Lung (tissue), 12 donors: Measurements from ENCODE around the gene PCYT2. TPM values are rescaled to one million over a fixed set of nuclear protein-coding genes. Genes with fewer than 3 reads are reported as not detected.

ENCODE experiments used
- ATAC-seq: fragments of 200-7000 bp; cut with Tn5 transposase; one replicate; pipeline ENCODE4 v1.9.1; 2020; ENCODE audit warnings: moderate number of reproducible peaks; ENCODE audit not compliant: insufficient read depth, low FRiP score
- DNase-seq, 3 donors: peaks; one replicate each; pipeline ENCODE4 v3.0.0-alpha.2; 2013 to 2017
- H3K27ac ChIP-seq, 2 donors: one replicate each; pipeline ENCODE4 v1.5.1; 2013; ENCODE audit warnings: mild to moderate bottlenecking in 2 of 2, moderate library complexity in 2 of 2, control low read depth in 1 of 2, inconsistent platforms in 1 of 2, low read depth in 1 of 2, low read length in 1 of 2
- H3K27me3 ChIP-seq, 3 donors: one replicate each; pipeline ENCODE4 v1.5.1; 2013; ENCODE audit warnings: low read length in 2 of 3; ENCODE audit not compliant: control insufficient read depth in 3 of 3, insufficient read depth in 3 of 3
- H3K36me3 ChIP-seq, 4 donors: one replicate each; pipeline ENCODE4 v1.5.1; 2013; ENCODE audit warnings: low read length in 4 of 4, mild to moderate bottlenecking in 1 of 4, moderate library complexity in 1 of 4; ENCODE audit not compliant: control insufficient read depth in 4 of 4, insufficient read depth in 4 of 4
- H3K4me1 ChIP-seq, 5 donors: one replicate each; pipeline ENCODE4 v1.5.1; 2013; ENCODE audit warnings: low read length in 5 of 5, mild to moderate bottlenecking in 2 of 5, moderate library complexity in 1 of 5; ENCODE audit not compliant: control insufficient read depth in 5 of 5, insufficient read depth in 5 of 5
- H3K4me3 ChIP-seq: one replicate; pipeline ENCODE4 v1.5.1; 2013; ENCODE audit warnings: mild to moderate bottlenecking, control low read depth, moderate library complexity
- H3K9ac ChIP-seq, 2 donors: one replicate each; pipeline ENCODE4 v1.5.1; 2013; ENCODE audit warnings: low read length in 2 of 2, control low read depth in 1 of 2; ENCODE audit not compliant: insufficient read depth in 1 of 2
- H3K9me3 ChIP-seq, 4 donors: one replicate each; pipeline ENCODE4 v1.5.1; 2013; ENCODE audit warnings: low read length in 3 of 4, mild to moderate bottlenecking in 1 of 4, moderate library complexity in 1 of 4; ENCODE audit not compliant: control insufficient read depth in 4 of 4, insufficient read depth in 3 of 4
- WGBS, 2 donors: extraction: QIAGEN DNeasy Blood & Tissue Kit; methylation state at CpG; one replicate each; pipeline ENCODE4 v1.1.7; 2013; 5-methylcytosine and 5-hydroxymethylcytosine counted together
- polyA plus RNA-seq, 2 donors: library from polyadenylated mRNA; stranded (reverse); fragments of 200-250 nt; gene quantifications; one replicate each; pipeline ENCODE4 v1.2.1, GENCODE V29; 2013
- total RNA-seq, 2 donors: library from RNA; depleted of rRNA in 1 of 2; stranded (reverse); fragments of >200 nt in 1 of 2; gene quantifications; one replicate each; pipeline ENCODE4 v1.2.1, GENCODE V29; 2014 to 2021
- TF ChIP-seq, protein P1 (sequence below): IDR thresholded peaks from 2 replicates; pipeline ENCODE4 v1.5.1; 2012; ENCODE audit warnings: mild to moderate bottlenecking; ENCODE audit errors: control extremely low read depth, extremely low read depth
- donor health status: control.
- donor health status: control.
- donor health status: Bipolar disorder and iron deficiency.
- donor health status: healthy.
- donor health status: DM: yes; HTN: yes; CAD: no.

PCYT2 gene
- total and polyA plus RNA-seq, 4 donors = 23.0 to 91.6 (median 67.5) TPM

DNA sequence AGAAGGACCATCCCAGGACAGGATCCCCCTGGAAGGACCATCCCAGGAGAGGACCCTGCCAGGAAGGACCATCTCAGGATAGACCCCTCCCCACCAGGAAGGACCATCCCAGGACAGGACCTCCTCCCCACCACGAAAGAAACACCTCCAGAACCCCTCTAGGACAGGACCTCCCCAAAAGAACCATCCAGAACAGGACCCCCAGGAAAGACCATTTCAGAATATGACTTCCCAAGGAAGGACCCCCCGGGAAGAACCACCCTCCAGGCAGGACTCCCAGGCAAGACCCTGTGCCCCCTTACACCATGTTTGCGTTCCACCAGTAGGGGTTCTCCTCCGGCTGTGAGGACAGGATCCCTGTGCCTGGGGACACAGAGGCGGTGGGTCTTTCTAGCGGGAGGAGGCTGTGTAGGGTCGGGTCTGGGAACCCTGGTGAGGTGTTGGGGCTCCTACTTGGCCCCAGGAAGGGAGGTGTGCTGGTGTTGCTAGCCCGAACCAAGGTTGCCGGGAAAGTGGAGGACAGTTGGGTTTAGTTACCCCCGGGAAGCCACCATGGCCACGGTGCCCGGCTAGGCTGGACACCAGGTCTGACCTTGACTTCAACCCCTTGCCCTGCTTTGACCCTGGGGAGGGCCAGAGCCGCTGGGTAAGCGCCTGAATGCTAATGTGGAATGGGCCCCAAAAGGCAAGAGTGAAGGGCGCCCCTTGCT, 47.6 kb upstream of the PCYT2 start:
- ATAC-seq (no peak), DNase-seq (no peak)
- H3K36me3 ChIP-seq = no peaks in the 10 kb centered on the region
- H3K4me3 ChIP-seq = no peak overlapping the region
- no peaks in the 10 kb centered on the region for H3K9me3 ChIP-seq
- 64 to 68% methylated on average over 15 of the region's 15 CpGs for WGBS, 2 donors
- H3K27ac ChIP-seq = no peak overlapping the region
- H3K4me1 ChIP-seq = peaks cover 0 to 8% (median 4%) of the 10 kb centered on the region in 5 donors
- H3K9ac ChIP-seq = no peak overlapping the region
- H3K27me3 ChIP-seq = peaks cover 0 to 19% (median 7%) of the 10 kb centered on the region in 3 donors
- TF ChIP-seq, protein P1, sequence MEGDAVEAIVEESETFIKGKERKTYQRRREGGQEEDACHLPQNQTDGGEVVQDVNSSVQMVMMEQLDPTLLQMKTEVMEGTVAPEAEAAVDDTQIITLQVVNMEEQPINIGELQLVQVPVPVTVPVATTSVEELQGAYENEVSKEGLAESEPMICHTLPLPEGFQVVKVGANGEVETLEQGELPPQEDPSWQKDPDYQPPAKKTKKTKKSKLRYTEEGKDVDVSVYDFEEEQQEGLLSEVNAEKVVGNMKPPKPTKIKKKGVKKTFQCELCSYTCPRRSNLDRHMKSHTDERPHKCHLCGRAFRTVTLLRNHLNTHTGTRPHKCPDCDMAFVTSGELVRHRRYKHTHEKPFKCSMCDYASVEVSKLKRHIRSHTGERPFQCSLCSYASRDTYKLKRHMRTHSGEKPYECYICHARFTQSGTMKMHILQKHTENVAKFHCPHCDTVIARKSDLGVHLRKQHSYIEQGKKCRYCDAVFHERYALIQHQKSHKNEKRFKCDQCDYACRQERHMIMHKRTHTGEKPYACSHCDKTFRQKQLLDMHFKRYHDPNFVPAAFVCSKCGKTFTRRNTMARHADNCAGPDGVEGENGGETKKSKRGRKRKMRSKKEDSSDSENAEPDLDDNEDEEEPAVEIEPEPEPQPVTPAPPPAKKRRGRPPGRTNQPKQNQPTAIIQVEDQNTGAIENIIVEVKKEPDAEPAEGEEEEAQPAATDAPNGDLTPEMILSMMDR = no peak

DNA sequence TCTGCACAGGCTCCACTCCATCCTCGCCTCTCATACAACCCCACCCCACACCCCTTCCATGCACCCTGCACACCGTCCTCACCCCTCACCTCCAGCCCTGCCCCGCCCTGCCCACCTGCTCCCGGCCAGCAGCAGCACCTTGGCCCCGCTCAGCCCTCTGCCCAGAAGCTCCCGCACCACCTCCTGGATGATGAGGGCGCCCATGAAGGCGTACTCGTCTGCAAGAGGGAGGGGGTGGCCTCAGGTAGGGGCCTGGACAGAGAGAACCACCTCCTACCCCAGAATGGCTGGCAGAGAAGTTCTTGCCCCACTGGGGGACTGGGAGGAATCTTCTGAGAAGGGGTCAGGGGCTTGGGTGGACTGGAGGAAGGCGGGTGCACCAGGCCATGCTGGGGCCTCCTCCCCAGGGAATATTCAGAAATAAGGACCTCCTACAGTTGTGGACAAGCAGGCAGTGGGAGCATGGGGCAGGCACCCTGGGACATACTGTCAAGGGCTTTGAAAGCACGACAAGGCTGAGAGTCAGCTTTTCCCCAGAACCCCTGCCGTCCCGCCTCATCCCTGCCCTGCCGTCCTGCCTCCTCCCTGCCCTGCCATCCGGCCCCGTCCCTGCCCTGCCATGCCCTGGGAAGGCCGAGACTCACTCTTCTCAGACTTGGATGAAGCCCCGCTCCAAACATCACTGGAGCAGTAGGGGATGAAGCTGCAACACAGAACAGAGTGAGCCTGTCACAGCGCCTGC, 46.7 kb upstream of the PCYT2 start:
- no peak for DNase-seq
- 86 to 95% methylated on average over 18 to 19 of the region's 19 CpGs for WGBS, 2 donors
- H3K27ac ChIP-seq = no peak overlapping the region
- no peak for ATAC-seq
- no peaks in the 10 kb centered on the region for H3K36me3 ChIP-seq
- H3K9me3 ChIP-seq = no peaks in the 10 kb centered on the region
- no peak overlapping the region for H3K9ac ChIP-seq
- H3K4me1 ChIP-seq = peaks cover 0 to 6% (median 4%) of the 10 kb centered on the region in 5 donors
- H3K4me3 ChIP-seq = no peak overlapping the region
- peaks cover 0 to 11% (median 7%) of the 10 kb centered on the region in 3 donors for H3K27me3 ChIP-seq
- TF ChIP-seq, protein P1 = no peak

DNA sequence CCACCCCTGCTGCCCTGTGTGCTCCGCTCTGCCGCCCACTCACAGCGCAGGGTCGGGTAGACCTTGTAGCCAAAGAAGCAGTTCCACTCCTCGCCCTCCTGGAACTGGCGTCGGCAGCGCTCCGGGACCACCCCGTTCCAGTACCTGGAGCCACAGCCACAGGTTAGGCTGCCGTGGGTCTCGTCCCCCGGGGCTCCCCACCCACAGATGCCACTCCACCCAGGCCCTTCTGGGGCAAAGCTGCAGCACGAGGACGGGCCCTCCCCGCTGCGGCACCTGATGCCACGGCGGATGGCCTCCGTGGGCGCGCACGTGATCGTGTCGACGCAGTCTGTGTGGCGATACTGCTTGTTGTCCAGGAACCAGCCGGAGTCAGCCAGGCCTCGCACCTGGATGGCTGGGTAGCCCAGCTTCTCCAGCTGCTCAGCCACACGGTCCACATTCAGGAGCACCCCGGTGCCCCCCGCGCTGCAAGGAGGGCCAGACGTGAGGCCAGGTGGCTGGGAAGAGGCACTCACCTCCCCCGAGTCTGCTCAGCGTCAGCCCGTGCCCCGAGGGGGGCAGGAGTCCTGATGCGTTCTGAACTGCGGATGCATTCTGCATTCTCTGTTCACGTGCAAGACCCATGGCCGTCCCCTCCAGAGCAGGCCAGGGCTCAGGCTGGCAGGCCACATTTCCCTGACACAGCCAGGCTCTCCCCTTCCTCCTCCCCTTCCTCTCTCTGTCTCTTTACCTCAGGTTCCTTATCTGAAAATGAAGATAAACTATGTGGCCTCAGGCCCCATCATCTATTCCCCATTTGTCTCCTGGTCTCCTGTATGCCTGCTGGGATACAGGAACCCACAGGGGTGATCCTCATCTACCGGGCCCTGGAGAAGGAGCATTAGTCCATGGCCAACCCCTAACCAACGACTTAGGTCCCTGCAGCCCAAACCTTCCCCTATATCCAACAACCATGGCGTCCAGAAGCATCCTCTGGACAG, 45.7 kb upstream of the PCYT2 start:
- H3K9ac ChIP-seq = no peak overlapping the region
- H3K9me3 ChIP-seq = no peaks in the 10 kb centered on the region
- WGBS, 2 donors = 84 to 90% methylated on average over 45 of the region's 45 CpGs
- H3K4me3 ChIP-seq = no peak overlapping the region
- ATAC-seq (no peak), DNase-seq (no peak)
- TF ChIP-seq, protein P1 = no peak
- H3K27me3 ChIP-seq = peaks cover 0 to 7% (median 6%) of the 10 kb centered on the region in 3 donors
- no peak overlapping the region for H3K27ac ChIP-seq
- H3K4me1 ChIP-seq = peaks cover 0 to 8% (median 3%) of the 10 kb centered on the region in 5 donors
- no peaks in the 10 kb centered on the region for H3K36me3 ChIP-seq
